Stimulated activated naive CD8-positive, alpha-beta T cell treated with anti-CD3 and anti-CD28 coated beads, Interleukin-15, Interleukin-2, amounts not matched to agents 100 U/mL and 50 U/mL, for 24 hours (primary cell): ENCODE results near the gene INTS6.

Source experiments
- ATAC-seq: fragments of 150-1000 bp; cut with Tn5 transposase; one replicate; pipeline ENCODE4 v1.10.0; 2021
- DNase-seq: peaks from one replicate; pipeline ENCODE4 v3.0.0; 2021

The INTS6 gene, protein sequence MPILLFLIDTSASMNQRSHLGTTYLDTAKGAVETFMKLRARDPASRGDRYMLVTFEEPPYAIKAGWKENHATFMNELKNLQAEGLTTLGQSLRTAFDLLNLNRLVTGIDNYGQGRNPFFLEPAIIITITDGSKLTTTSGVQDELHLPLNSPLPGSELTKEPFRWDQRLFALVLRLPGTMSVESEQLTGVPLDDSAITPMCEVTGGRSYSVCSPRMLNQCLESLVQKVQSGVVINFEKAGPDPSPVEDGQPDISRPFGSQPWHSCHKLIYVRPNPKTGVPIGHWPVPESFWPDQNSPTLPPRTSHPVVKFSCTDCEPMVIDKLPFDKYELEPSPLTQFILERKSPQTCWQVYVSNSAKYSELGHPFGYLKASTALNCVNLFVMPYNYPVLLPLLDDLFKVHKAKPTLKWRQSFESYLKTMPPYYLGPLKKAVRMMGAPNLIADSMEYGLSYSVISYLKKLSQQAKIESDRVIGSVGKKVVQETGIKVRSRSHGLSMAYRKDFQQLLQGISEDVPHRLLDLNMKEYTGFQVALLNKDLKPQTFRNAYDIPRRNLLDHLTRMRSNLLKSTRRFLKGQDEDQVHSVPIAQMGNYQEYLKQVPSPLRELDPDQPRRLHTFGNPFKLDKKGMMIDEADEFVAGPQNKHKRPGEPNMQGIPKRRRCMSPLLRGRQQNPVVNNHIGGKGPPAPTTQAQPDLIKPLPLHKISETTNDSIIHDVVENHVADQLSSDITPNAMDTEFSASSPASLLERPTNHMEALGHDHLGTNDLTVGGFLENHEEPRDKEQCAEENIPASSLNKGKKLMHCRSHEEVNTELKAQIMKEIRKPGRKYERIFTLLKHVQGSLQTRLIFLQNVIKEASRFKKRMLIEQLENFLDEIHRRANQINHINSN

DNA sequence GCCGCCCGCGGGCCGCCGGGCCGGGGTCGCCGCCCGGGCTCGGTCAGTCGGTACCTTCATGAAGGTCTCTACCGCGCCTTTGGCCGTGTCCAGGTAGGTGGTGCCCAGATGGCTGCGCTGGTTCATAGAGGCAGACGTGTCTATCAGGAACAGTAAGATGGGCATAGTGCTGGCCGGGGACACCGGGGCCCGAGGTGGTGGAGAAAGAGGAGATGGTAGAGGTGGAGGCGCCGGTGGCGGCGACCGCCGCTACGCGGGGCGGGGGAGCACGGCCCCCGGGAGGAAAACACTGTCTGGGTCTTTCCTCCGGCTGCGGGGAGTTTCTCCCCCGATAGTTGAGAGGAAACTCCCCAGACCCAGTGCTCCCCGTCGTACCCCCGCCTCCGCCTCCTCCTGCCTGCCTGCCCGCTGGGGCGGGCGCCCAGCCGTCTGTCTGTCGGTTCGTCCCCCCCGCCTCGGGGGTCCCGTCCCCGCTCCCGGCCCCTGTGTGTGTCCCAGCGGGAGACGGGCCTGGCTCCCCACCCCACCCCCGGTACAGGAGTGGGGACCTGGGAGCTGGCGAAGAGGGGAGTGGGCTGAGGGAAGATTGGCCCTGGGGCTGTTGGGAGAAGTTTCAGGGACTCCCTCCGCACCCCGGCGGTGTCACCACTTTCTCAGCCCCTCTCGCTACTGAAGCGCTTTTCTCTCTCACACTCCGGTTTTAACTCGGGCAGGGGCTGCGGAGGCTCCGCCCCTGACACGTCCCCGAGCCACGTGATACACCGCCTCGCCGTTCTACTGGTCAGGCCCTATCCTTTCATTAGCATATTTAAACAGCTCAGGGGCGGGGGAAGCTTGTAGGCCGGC lies at the start of gene INTS6:
INTS6 (minus strand) TSS at position 676 of the 846 bp plus-strand sequence; CDS start at position 165, 511 bp downstream.
- ATAC-seq (peak; percentile 88), DNase-seq (peak; percentile 98)

DNA sequence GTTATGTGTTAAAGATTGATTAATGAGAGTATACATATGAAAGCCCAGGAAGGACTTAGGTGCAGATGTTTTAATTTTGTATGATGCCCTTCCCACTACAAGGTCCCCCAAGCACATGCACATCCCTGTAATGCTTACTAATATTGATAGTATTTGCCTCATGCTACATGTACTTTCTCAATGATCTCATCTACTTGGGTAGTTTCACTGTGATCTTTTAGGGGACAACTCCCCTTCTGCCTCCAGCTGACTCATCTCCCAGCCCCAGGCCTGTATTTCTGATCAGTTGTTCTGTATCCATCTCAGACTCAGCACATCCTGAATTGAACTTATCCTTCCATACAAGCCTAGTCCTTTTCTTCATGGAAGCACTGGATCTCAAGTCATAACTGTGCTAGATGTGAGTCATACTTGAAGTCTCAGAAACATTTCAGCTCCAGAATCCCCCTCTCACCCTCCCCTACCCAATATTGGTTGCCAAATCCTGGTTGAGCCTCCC lies 49.4 kb upstream of the INTS6 start:
- DNase-seq (peak; percentile 21), ATAC-seq (peak; percentile 94)

DNA sequence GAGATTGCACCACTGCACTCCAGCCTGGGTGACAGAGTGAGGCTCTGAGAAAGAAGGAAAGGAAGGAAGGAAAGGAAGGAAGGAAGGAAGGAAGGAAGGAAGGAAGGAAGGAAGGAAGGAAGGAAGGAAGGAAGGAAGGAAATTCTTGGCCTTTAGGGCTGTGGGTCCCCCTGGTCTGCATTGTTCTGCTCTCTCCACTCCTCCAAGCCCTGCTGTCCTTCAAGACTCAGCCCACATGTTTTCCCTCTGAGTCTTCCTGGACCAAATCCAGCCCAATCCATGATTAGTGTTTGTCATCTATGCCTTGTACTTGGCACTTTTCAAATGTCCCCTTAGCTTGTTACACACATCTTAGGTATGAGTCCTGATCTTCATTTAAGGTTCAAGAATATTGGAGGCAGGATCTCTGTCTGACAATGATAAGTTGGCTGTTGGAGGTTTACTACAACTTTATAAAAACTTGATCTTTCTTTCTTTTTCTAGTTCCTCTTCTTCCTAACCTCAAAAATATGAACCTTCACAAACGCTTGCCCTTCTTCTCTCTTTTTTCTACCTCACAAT lies 48.8 kb upstream of the INTS6 start:
- DNase-seq (no peak), ATAC-seq (no peak)

DNA sequence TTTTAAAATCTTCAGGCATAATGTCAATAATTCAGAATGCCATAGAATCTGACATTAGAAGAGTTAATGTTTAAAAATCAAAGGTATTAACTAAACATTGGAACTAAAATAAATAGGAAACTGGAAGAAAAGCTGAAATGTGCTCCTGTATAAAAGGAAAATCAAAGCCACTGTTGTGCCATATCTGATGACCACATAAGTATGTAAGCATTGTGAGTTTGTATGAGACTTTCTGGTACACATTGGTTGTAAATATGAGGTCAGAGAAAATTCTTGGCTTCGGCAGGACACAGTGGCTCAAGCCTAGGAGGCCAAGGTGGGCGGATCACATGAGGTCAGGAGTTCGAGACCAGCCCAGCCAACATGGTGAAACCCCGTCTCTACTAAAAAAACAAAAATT lies 48.3 kb upstream of the INTS6 start:
- DNase-seq (no peak), ATAC-seq (no peak)

DNA sequence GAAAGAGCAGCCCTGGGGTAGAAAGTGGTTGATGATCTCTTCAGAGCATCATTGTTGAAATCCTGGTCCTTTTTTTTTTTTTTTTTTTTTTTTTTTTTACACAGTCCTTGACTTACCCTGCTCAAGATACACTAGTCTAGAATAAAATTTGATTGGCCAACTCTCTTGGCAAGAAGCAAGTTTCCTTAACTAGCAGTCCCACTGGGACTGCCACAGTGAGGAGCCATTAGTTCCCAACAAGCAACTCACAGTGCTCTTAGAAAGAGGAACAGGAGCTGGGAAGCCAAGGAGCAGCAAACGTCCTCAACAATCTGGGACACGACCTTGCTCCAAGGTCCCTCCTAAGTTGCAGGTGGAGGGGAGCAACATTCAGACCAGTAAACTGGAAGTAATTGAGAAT lies 47.9 kb upstream of the INTS6 start:
- no peak for DNase-seq
- ATAC-seq, result no peak

DNA sequence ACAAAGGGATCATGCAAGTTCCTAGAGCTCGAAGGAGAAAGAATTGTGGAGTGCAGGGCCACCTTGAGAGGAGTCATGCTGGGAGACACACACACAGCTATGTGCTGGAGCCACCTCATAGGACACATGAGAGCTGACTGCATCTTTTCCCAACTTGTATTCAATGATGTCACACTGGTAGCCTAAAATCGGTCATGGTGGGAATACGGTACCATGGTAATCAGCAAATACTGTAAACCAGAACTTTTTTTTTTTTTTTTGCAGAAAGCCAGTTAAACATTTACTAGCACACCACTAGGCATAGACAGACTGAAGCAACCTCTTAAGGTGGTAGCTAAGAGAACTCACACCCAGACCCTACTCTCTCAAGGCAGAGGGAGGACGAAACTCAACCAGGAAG lies 47.0 kb upstream of the INTS6 start:
- DNase-seq (no peak), ATAC-seq (no peak)

DNA sequence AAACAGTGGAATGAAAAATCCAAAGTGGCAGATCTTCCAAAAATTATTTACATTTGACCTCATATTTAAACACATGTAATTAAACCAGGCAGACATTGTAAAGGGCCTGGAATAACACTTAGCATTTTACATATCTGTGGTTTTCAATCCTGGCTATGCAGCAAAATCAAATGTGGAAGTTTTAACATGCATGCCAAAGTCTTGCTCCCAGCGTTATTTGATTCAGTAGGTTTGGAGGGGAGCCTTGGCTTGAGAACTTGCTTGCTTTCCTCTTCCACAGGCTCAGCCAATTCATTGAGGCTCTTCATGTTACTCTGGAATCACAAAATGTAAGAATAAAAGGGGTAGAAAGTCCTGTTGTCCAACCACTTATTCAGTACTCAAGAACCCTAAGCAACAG lies 42.5 kb upstream of the INTS6 start:
- DNase-seq (no peak), ATAC-seq (no peak)

DNA sequence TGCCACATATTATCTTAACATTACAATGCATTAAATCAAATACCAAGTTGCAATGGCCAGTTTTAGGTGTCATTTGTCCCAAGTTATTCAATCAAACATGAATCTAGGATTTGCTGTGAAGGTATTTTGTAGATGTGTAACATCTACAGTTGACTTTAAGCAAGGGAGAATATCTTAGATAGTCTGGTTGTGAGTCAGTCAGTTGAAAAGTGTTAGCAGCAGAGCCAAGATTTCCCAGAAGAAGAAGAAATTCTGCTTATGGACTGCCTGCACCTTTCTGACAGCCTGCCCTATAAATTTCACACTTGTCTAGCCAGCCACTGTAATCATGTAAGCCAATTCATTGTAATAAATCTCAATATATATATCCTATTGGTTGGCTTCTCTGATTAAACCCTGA lies 41.3 kb upstream of the INTS6 start:
- ATAC-seq, result no peak
- DNase-seq, result no peak

DNA sequence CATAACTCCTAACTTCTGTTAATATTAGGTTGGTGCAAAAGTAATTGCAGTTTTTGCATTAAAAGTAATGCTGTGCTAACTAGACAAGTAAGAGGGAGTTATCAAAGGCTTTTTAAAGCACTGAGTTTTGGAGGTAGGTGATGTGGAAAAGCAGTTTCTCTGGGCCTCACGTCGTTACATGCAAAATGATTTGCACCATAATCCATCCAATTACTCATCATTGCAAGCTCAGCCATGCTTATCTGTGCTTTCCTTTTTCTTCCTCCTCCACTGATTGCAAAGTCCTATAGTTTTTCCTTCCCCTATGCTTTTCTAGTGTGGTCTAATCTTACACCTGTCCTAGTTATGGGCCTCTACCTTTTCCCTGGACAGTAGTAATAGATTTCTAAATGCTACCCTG lies 35.4 kb upstream of the INTS6 start:
- DNase-seq, result no peak

DNA sequence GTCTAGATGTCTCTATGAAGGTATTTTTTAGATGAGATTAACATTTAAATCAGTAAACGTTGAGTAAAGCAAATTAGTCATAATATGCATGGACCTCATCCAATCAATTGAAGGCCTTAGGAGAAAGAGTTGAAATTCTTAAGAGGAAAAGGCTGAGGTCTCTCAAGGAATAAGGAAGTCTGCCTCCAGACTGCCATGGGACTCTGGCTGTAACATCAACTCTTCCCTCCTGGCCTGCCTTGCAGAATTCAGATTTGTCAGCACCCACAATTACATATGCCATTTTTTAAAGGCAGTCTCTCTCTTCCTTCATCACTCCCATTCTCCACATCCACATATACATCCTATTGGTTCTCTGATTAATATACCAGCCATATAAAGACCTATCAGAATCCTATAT lies 28.8 kb upstream of the INTS6 start:
- ATAC-seq, result no peak
- DNase-seq, result no peak

More for the DNA sequence above, 35.4 kb upstream of the INTS6 start:
- ATAC-seq, result no peak

DNA sequence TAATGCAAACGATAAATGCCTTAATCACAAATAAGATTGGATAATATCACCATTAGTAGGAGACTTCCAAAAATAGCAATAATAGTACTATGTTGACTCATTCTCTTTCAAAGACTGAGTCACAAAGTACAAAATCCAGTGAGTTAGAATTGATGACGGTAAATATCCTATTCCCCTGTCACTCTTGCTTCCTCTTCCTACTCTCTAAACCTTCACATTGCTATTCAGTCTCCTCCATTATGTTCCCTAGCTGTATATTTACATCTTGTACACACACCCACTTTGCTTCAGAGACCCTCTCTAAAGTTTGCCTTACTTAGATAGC lies 26.3 kb upstream of the INTS6 start:
- ATAC-seq (no peak), DNase-seq (no peak)

DNA sequence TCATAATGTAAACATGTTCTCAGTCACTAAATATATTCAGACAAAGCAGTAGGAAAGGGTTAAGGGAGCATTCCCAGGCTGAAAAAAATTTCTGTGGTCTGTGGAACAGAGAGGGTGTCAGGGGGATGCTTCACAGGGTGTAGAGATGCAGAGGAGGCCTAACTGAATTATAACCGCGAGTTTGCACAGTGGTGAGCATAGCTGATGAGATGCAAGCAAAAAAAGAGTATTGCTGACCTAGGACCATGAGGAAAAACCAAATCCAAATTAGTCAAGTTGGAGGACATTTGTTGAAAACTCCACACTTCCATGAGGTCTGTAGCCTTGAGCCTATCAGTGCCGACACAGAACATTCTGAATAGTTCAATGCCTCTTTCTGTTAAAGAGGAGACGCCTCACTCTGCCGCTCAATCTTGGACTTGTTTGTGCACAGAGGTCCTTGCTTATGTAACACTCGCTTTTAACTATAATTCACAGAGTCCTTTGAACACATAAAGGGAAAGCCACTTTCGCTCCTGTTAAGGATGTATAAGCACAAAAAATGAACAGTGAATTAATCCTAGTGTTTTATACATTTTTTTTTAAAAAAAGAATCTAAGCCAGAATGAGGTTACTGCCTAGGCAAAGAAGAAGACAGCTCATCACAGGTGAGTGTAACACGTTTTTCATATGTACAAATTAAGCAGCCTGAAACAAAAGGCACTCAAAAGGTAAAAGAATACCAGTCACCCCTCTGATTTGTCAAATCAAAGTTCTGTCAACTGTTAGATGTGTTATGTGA lies 25.8 kb upstream of the INTS6 start:
- DNase-seq (no peak), ATAC-seq (no peak)

DNA sequence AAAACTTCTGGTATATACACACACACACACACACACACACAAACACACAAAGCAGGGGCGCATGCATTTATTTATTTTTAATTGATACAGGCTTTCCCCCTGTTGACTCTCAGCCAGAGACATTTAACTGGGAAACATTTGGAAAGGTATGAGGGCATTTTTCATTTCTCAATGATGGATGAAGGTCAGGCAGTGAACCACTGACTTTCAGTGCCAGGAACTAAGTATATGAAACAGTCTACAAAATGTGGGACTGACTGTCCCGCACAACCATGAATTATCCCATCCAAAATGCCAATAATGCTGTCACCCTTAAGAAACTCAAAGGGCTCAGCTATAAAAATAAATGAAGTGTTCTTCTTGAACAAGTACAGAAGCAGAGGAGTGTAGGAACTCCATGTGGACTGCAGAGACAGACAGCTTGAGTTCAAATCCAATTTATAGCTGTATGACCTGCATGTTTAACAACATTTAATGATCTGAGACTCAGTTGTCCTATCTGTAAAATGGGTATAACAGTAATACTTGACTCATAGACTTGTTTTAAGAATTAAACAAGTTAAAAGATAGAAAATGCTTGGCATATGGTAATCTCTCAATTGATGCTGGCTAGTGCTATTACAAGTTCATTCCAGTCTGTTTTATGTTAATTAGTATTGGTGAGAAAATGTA lies 25.0 kb upstream of the INTS6 start:
- no peak for ATAC-seq
- DNase-seq, result no peak

DNA sequence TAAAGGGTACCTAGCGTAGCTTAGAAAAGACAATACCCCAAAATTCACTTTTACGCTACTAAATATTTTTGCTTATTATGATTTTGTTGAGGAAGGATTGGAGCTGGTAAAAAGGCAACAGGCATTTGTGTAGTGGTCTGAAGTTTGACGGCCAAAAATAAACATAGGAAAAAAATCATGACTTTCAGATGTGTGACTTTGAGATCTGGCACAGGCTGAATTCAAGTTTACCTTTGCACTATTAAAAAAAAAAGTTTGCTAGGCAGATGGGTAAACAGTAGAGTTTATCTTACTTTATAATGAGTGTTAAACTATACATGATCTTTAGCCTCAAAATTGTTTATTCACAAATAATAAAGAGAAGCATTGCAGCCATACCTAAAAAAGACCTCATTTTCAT lies 24.3 kb upstream of the INTS6 start:
- DNase-seq, result no peak

DNA sequence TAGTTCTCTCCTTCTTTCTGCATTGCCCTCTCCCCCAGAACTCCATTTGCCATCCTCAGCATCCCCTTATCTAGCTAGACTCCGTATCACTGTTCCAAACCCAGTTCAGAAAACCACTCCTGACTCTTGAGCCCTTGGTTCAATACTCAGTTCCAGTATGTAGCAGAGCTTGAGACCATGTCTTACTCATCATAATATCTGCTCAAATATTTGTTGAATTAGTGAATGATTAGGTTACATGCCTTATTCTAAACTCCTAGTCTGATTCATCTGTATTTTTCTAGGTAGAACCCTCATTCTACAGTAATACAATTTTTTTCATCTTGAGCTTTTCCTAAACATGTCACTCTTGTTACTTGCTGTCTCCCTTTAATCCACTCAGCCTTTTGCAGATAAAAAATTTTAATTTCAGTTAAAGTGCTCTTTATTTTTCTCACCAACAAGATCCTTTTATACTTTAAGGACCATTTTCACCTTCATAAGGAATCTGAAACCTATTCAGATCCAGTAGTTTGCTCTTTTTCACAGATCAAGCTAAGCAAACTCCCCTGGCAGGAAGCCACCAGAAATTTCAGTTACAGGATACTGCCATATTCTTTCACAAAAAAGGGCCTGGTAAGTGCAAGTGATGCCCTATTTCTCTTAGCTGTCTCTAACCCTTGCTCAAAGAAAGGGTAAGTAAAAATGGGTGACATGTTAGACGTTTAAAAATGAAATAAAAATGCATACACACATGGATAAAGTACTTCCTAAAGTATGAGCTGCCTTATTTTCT lies 23.1 kb upstream of the INTS6 start:
- ATAC-seq, result no peak
- DNase-seq, result no peak

More for the DNA sequence above, 24.3 kb upstream of the INTS6 start:
- no peak for ATAC-seq

DNA sequence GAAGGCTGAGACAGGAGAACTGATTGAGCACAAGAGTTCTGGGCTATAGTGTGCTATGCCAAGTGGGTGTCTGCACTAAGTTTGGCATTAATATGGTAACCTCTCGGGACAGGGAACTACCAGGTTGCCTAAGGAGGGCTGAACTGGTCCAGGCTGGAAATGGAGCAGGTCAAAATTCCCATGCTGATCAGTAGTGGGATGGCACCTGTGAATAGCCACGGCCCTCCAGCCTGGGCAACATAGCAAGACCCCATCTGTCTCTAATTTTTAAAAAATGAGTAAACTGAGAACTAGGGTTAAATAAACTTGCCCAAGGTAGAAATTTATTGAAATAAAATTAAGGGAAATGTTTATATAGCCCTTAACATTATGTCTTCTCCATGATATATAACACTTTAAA lies 17.0 kb upstream of the INTS6 start:
- DNase-seq (no peak), ATAC-seq (no peak)

DNA sequence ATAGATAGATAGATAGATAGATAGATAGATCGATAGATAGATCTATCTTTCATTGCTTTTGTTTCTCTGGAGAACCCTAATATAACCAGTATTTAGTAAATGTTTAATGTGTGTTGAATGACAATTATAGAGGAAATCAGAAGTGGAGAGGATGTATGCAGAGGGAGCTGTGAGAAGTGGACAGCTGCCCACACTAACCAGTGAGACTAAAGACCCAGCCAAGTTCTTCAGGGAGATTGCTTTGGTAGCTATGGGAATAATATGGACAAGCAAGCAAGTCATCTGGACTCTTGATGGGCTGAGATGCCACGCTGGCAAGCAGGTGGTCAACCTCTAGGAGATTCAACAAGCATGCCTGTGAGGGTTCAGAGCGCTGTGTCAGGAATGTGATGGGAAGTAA lies 14.9 kb upstream of the INTS6 start:
- ATAC-seq (no peak), DNase-seq (no peak)

DNA sequence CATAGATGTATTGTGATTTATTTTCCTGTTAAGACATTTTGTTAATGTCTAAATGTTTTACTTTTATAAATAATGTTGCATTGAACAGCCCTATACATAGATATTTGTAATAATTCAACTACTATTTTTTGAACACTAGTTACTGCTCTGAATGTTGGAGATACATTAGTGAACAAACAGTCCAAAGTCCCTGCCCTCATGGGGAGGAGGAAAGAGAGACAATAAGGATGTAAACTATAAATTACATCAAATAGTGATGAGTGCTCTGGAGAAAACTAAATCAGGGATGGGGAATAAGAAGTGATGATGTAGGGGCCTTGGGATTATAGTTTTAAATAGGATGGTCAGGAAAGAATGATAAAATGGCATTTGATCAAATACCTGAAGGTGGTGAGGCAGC lies 12.3 kb upstream of the INTS6 start:
- ATAC-seq (no peak), DNase-seq (no peak)

DNA sequence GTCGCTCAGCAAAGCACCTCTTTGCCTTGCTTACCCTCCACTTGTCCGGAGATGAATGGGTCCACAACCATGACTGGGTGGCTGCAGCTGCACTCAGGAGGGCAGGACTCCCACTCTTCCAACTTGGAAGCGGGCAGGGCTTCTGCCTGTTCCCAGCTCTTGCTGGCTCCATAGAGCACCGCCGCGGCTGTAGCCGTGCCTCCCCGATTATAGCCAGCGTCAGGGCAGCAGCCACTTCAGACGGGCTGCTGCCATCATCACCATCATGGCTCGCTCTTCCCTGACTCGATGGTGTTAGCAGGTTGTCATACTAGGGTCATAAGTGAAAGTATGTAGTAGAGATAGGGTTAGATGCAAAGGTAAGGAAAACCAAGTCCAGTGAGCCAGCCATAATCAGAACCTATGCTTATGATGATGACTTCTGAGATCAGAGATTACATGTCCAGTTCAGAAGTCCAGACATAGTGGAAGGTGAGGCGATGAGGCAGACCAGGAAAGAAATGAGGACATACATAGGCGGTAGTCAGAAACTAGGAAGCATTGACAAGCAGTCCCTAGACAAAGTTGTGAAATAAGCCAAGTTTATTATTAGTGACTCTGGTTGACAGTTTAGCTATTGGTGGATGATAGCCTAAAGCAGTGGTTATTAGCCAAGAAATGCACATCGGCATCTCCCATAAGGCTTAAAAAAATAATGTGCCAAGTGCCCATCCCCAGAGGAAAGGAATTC lies 4.4 kb upstream of the INTS6 start:
- ATAC-seq (no peak), DNase-seq (no peak)
